Measurements from ENCODE around the gene DGKD. TPM values are rescaled to one million over a fixed set of nuclear protein-coding genes. Genes with fewer than 3 reads are reported as not detected.

The DGKD gene
- total and polyA plus RNA-seq, 10 of the 15 experiments (the other 5 are each of a cell fraction or from before 2014, with no cell fraction given): 2.7 to 81.9 (median 27.0) TPM

GRCh38 chr2:233463586-233463985, 109.3 kb downstream of the DGKD start:
- H3K9me3 ChIP-seq (replicated peaks; ENCODE audit: control insufficient read depth, insufficient read depth, low read length): no peaks in the 10 kb centered on the region
- no peaks in the 10 kb centered on the region for H3K79me2 ChIP-seq (ENCODE audit: control insufficient read depth, insufficient read depth, low read length)
- no peak for FAIRE-seq
- H4K20me1 ChIP-seq (ENCODE audit: control insufficient read depth, insufficient read depth): no peaks in the 10 kb centered on the region
- intact Hi-C loops (cut with micrococcal nuclease; ENCODE audit: unreplicated experiment) (no loop called here), in situ Hi-C loops (cut with MboI) (no loop called here)
- 89% methylated on average over 16 of the region's 16 CpGs for WGBS (ENCODE audit: insufficient coverage, insufficient replicate concordance, low lambda C conversion rate, missing lambda C conversion rate)
- TF ChIP-seq PKNOX1 (IDR thresholded peaks at IDR 0.05): no peak
- no peak for TF ChIP-seq CHD4 (IDR thresholded peaks at IDR 0.05)
- no peak for TF ChIP-seq MEF2A (IDR thresholded peaks at IDR 0.05; ENCODE audit: insufficient read depth, low read depth, low read length)
- no peak for TF ChIP-seq EED (IDR thresholded peaks at IDR 0.05; ENCODE audit: low read depth)
- TF ChIP-seq ATF2 (IDR thresholded peaks at IDR 0.05; ENCODE audit: low read length): no peak
- TF ChIP-seq IRF5 (IDR thresholded peaks at IDR 0.05; ENCODE audit: borderline replicate concordance): no peak
- peak; percentile 45; the same call in 1 of the 2 replicates for TF ChIP-seq POLR2A (IDR thresholded peaks at IDR 0.05; ENCODE audit: low read depth, low read length)
- no peak for TF ChIP-seq ZBTB33 (IDR thresholded peaks at IDR 0.05)
- TF ChIP-seq ZNF207 (IDR thresholded peaks at IDR 0.05; ENCODE audit: borderline replicate concordance): no peak
- H3K4me3 ChIP-seq: no peak overlapping the region
- no peak for DNase-seq (ENCODE audit: low read depth, low spot score)
- ATAC-seq: no peak
- ChIA-PET SMC1A (ENCODE audit: uncharacterized antibody, unreplicated experiment) (no interaction called here), POLR2A (no interaction called here), RAD21 (ENCODE audit: unreplicated experiment) (no interaction called here), CTCF (interaction anchor here (0.6 kb wide), 1 partner anchor 126 kb away, joined by 3 read pairs; no protein-coding TSS in a partner anchor)
- no peaks in the 10 kb centered on the region for H3K27me3 ChIP-seq (replicated peaks in 1 of 2; ENCODE audit: control insufficient read depth in 2 of 2, insufficient read depth in 2 of 2, low read length in 1 of 2)
- no peak overlapping the region for H3K27ac ChIP-seq (ENCODE audit: control insufficient read depth, insufficient read depth)
- no peak overlapping the region for H3K9ac ChIP-seq (ENCODE audit: control insufficient read depth, insufficient read depth, low read length)
- no peaks in the 10 kb centered on the region for H3K4me1 ChIP-seq (ENCODE audit: control insufficient read depth, insufficient read depth, low read length)
- H3K4me2 ChIP-seq (ENCODE audit: control insufficient read depth, insufficient read depth): no peak overlapping the region
- H3K36me3 ChIP-seq (ENCODE audit: control insufficient read depth in 2 of 2, insufficient read depth in 2 of 2, low read length in 1 of 2): peaks cover 16 to 23% of the 10 kb centered on the region in 2 experiments
- no TSS peak for BruUV-seq (replicated peaks)
- no peak overlapping the region for H2AFZ ChIP-seq (ENCODE audit: control insufficient read depth, low read depth, low read length)
